ENCODE results near the gene PARN.

- TF ChIP-seq SPI1 (IDR thresholded peaks at IDR 0.05; ENCODE audit: low read depth, low read length): no peak
- no peak for TF ChIP-seq POLR2A (IDR thresholded peaks at IDR 0.05; ENCODE audit: low read depth, low read length)
- TF ChIP-seq TAF1 (IDR thresholded peaks at IDR 0.05; ENCODE audit: low read depth, low read length): no peak
These were observed 169.3 kb downstream of the PARN start for GRCh38 chr16:14460726-14461125.
